Mammary epithelial cell (primary cell): Measurements from ENCODE around the gene IRAK3.

ENCODE experiments used
- CTCF ChIP-seq, 2 donors: IDR thresholded peaks in 1 of 2; conservative IDR thresholded peaks in 1 of 2; 2 replicates each; pipeline ENCODE4 v1.5.1; 2011 to 2012; ENCODE audit warnings: inconsistent platforms in 2 of 2, low read length in 2 of 2, mild to moderate bottlenecking in 2 of 2, control low read depth in 1 of 2, low read depth in 1 of 2; ENCODE audit not compliant: insufficient read depth in 1 of 2; ENCODE audit errors: extremely low read depth in 1 of 2
- EZH2 ChIP-seq: IDR thresholded peaks from 2 replicates; pipeline ENCODE4 v1.6.1; 2012; ENCODE audit warnings: low read length, inconsistent platforms, borderline replicate concordance

- TF ChIP-seq CTCF (conservative IDR thresholded peaks at IDR 0.05 in 1 of 2, IDR thresholded peaks at IDR 0.05 in 1 of 2; ENCODE audit: extremely low read depth in 1 of 2, insufficient read depth in 1 of 2, low read depth in 1 of 2, low read length in 2 of 2) (no peak), EZH2 (no peak)
Observed at GRCh38 chr12:66275040-66275439, 86.0 kb downstream of the IRAK3 start.
